Measurements from ENCODE around the gene NPIPA1.

- TF ChIP-seq GATA2 (IDR thresholded peaks at IDR 0.05; ENCODE audit: low read depth, low read length): no peak
- no peak for TF ChIP-seq GATA3 (IDR thresholded peaks at IDR 0.05; ENCODE audit: low read depth, low read length)
Measured at GRCh38 chr16:14963281-14964173, 26.3 kb downstream of the NPIPA1 start.

All from SH-SY5Y (cell line).